GM18526 (cell line): ENCODE measurements around the gene CCDC187.

Experiments used
- POLR2A ChIP-seq: IDR thresholded peaks from 3 replicates; pipeline ENCODE4 v1.6.1; 2011; ENCODE audit not compliant: insufficient read length; ENCODE audit errors: extremely low read depth

CCDC187 gene

GRCh38 chr9:136265561-136266355, 38.1 kb downstream of the CCDC187 start:
- no peak for TF ChIP-seq POLR2A

GRCh38 chr9:136264441-136265405, 39.2 kb downstream of the CCDC187 start:
- TF ChIP-seq POLR2A, result no peak

- no peak for TF ChIP-seq POLR2A
Observed at GRCh38 chr9:136264031-136264430, 39.9 kb downstream of the CCDC187 start.

DNA sequence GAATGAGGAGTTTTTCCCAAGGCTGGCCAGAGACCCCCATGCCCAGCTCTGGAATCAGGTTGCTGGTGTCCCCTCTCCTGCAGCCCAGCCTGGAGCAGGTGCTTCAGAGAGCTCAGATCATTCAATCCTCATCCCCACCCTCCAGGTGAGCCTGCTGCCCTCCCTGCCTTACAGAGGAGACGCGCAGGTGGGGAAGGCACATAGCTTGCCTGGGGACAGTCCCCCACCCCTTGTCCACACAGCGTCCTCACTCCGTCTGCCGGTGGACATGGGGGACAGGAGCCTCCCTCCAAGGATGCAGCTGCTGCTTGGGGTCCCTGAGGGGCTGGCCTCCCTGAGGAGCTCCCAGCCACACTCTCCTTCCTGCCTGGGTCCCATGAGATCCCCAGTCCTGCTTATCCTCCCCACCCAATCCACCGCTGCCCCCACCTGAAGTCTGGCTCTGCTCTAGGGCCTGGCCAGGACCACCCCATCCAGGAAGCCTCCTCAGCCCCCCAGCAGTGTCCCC, 41.2 kb downstream of the CCDC187 start:
- no peak for TF ChIP-seq POLR2A

GRCh38 chr9:136261686-136262430, 42.0 kb downstream of the CCDC187 start:
- TF ChIP-seq POLR2A, result no peak

- TF ChIP-seq POLR2A, result no peak
Observed at GRCh38 chr9:136260936-136261472, 42.9 kb downstream of the CCDC187 start.

DNA sequence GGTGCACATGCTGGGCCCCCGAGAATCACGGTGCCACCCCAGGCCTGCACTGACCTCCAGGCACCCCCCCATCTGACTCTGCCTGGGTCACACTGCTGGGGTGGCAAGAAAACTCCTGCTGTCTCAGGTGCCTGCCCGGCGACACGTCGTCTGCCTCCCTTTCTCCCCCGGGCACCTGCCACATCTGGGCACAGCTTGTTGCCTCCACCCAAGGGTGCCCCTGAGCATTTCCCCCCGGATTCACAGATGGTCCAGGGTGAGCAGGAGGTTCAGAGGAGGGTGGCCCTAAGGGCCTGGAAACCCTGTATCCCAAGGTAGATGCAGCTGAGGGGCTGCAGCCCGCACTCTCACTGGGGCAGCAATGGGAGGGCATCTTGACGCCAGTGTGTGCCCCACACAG, 43.4 kb downstream of the CCDC187 start:
- no peak for TF ChIP-seq POLR2A

- TF ChIP-seq POLR2A, result no peak
Observed at GRCh38 chr9:136259836-136260235, 44.1 kb downstream of the CCDC187 start.

DNA sequence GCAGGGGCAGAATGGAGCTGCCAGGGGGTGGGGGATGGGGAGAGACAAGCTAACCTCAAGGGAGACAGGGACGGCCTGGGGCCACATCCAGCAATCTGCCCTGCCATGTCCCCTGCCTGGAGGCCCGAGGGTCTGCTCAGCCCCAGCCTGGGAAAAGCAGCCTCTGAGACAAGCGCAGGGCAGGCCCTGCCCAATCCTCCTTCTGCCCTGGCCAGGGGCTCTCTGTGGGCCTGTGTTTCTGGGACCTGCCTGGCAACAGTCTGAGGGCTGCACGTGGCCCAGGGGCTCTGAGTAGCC, 44.4 kb downstream of the CCDC187 start:
- no peak for TF ChIP-seq POLR2A

- no peak for TF ChIP-seq POLR2A
Observed at GRCh38 chr9:136258786-136259516, 44.9 kb downstream of the CCDC187 start.

- TF ChIP-seq POLR2A, result no peak
Observed at GRCh38 chr9:136258299-136258625, 45.6 kb downstream of the CCDC187 start.

DNA sequence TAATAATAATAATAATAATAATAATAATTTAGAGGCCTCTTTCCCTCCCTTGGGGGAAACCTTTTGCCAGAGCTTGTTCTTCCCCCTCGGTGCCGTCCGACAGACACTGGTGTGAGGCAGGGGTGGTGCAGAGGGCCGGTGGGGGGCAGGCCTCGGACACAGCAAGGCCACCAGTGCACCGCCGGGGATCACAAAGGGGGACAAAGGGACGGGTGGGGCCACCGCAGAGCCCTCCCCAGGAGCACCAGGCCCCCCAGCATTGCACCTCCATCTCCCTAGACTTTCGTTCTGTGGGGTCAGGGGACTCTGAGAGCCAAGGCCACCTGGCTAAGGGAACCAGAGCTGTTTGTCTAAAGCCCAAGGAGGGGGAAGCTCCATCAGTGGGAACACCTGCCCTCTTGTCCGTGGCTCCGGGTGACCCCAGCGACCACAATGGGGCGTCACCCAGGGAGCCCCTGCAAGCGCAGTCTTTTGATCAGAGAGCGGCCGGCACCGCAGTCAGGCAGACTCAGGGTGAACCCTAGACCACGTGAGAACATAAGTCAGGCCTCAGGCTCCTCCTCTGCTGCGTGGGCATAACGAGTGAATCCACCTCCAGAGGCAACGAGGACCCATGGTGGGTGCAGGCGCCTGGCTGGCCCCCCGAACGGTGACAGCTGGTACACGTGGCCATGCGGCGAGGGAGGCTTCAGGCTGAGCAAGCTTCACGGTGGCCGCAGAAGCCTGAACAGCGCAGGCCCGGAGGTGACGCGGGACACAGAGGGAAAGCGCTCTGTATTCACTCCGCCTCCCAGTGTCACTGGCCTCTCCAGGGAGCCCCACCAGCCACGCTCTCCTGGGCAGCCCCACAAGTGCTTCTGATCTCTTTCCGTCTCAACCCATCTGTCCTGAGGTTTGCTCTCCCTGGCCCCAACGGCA, 46.3 kb downstream of the CCDC187 start:
- TF ChIP-seq POLR2A, result no peak
